ENCODE data around the gene SBNO1. TPM values are rescaled to one million over a fixed set of nuclear protein-coding genes. Genes with fewer than 3 reads are reported as not detected.

The SBNO1 gene
- total RNA-seq, 1 experiment from 2014 or later, result 43.8 TPM

GRCh38 chr12:123263196-123263817 is 101.3 kb downstream of the SBNO1 start:
- Histone ChIP-seq H3K9me2 (ENCODE audit: insufficient read depth) (no peaks in the 10 kb centered on the region), H3K36me3 (ENCODE audit: control insufficient read depth in 1 of 2, insufficient read depth in 2 of 2, low read length in 2 of 2) (peaks cover 31 to 48% of the 10 kb centered on the region in 2 experiments), H2AFZ (ENCODE audit: low read depth, low read length, poor library complexity, severe bottlenecking) (no peak overlapping the region), H3K9ac (ENCODE audit: low read length) (no peak overlapping the region), H3K4me2 (ENCODE audit: low read length) (no peak overlapping the region), H3K79me2 (ENCODE audit: insufficient read depth, low read length) (peaks cover 33% of the 10 kb centered on the region; the same call in 1 of the 2 replicates), H3K9me3 (ENCODE audit: control insufficient read depth in 1 of 2, insufficient read depth in 1 of 2, low read depth in 1 of 2, low read length in 2 of 2) (no peaks in the 10 kb centered on the region), H3K27ac (ENCODE audit: low read depth, low read length) (no peak overlapping the region), H3K4me1 (ENCODE audit: control insufficient read depth in 1 of 2, insufficient read depth in 2 of 2, low read length in 2 of 2) (no peaks in the 10 kb centered on the region), H3K27me3 (ENCODE audit: insufficient read depth, low read length) (no peaks in the 10 kb centered on the region), H3K4me3 (replicated peaks in 1 of 2; ENCODE audit: low read depth in 1 of 2, low read length in 2 of 2) (no peak overlapping the region), H4K20me1 (ENCODE audit: insufficient read depth) (no peaks in the 10 kb centered on the region)
- ChIA-PET CTCF (no interaction called here), POLR2A (interaction anchor here (0.7 kb wide), 1 partner anchor 19 kb away, joined by 4 read pairs; no protein-coding TSS in a partner anchor), RAD21 (ENCODE audit: low non-redundant PET in 1 of 2, low total read pairs in 2 of 2, uncharacterized antibody in 2 of 2, unreplicated experiment in 2 of 2) (no interaction called here)
- intact Hi-C loops (cut with micrococcal nuclease), result no loop called here
- ATAC-seq, result no peak
- TF ChIP-seq POLR2A (IDR thresholded peaks at IDR 0.05; ENCODE audit: borderline replicate concordance, extremely low read depth, insufficient read depth, insufficient read length), result no peak
- no peak for TF ChIP-seq SIN3A (IDR thresholded peaks at IDR 0.05; ENCODE audit: low read depth)
- TF ChIP-seq SP1 (IDR thresholded peaks at IDR 0.05; ENCODE audit: low read depth), result no peak
- no peak for TF ChIP-seq ZFX (IDR thresholded peaks at IDR 0.05)
- no peak for TF ChIP-seq EZH2 (IDR thresholded peaks at IDR 0.05)
- no peak for TF ChIP-seq ZBTB33 (IDR thresholded peaks at IDR 0.05; ENCODE audit: extremely low read depth, insufficient replicate concordance, low read length)
- TF ChIP-seq ZNF274 (IDR thresholded peaks at IDR 0.05; ENCODE audit: low read depth, low read length), result no peak
- TF ChIP-seq CBX3 (IDR thresholded peaks at IDR 0.05; ENCODE audit: low read depth), result no peak
- no peak for TF ChIP-seq EZH2phosphoT487 (IDR thresholded peaks at IDR 0.05; ENCODE audit: borderline replicate concordance)
- no peak for TF ChIP-seq REST (IDR thresholded peaks at IDR 0.05; ENCODE audit: low read depth)
- no peak for TF ChIP-seq ATF3 (IDR thresholded peaks at IDR 0.05)
- TF ChIP-seq RAD21 (IDR thresholded peaks at IDR 0.05; ENCODE audit: low read depth), result no peak
- no peak for TF ChIP-seq CTCF (IDR thresholded peaks at IDR 0.05 in 2 of 3, conservative IDR thresholded peaks at IDR 0.05 in 1 of 3; ENCODE audit: borderline replicate concordance in 1 of 3, insufficient read depth in 1 of 3, low read depth in 2 of 3, low read length in 2 of 3)
- no peak for TF ChIP-seq CEBPB (IDR thresholded peaks at IDR 0.05; ENCODE audit: low read depth)
- TF ChIP-seq SRF (IDR thresholded peaks at IDR 0.05; ENCODE audit: low read depth), result no peak
- TF ChIP-seq POLR2AphosphoS5 (IDR thresholded peaks at IDR 0.05; ENCODE audit: low read depth, low read length), result no peak
- no peak for TF ChIP-seq FOSL1 (IDR thresholded peaks at IDR 0.05; ENCODE audit: low read depth)
- BruUV-seq (replicated peaks), result no TSS peak
- no peak for DNase-seq (ENCODE audit: low read depth, low spot score)

Measured in HCT116 (cell line).